Stimulated activated CD4-positive, alpha-beta T cell treated with anti-CD3 and anti-CD28 coated beads, Interleukin-2, amount 100 ng/mL, for 4 hours (primary cell): ENCODE measurements around the gene DMBX1.

Experiments used
- DNase-seq: peaks from one replicate; pipeline ENCODE4 v3.0.0-alpha.2; 2020; ENCODE audit warnings: low read depth

The DMBX1 gene

GRCh38 chr1:46506470-46507219 is 17.0 kb downstream of the DMBX1 start:
- DNase-seq, result no peak

GRCh38 chr1:46508757-46509156 is 19.1 kb downstream of the DMBX1 start:
- DNase-seq, result no peak

GRCh38 chr1:46510341-46510997 is 20.8 kb downstream of the DMBX1 start:
- DNase-seq, result no peak

GRCh38 chr1:46510998-46511365 is 21.3 kb downstream of the DMBX1 start:
- DNase-seq, result no peak

- DNase-seq, result no peak
Measured at GRCh38 chr1:46512135-46512791, 22.6 kb downstream of the DMBX1 start.

GRCh38 chr1:46512792-46513190 is 23.2 kb downstream of the DMBX1 start:
- DNase-seq, result no peak

- DNase-seq, result no peak
Measured at GRCh38 chr1:46513536-46513935, 23.9 kb downstream of the DMBX1 start.

GRCh38 chr1:46515576-46515975 is 25.9 kb downstream of the DMBX1 start:
- no peak for DNase-seq

GRCh38 chr1:46516200-46516950 is 26.7 kb downstream of the DMBX1 start:
- DNase-seq, result no peak

GRCh38 chr1:46517010-46517600 is 27.5 kb downstream of the DMBX1 start:
- no peak for DNase-seq

GRCh38 chr1:46517932-46518498 is 28.4 kb downstream of the DMBX1 start:
- DNase-seq, result no peak

- no peak for DNase-seq
Measured at GRCh38 chr1:46519209-46519608, 29.6 kb downstream of the DMBX1 start.

- no peak for DNase-seq
Measured at GRCh38 chr1:46520063-46520911, 30.7 kb downstream of the DMBX1 start.

GRCh38 chr1:46521414-46521813 is 31.8 kb downstream of the DMBX1 start:
- no peak for DNase-seq

- DNase-seq, result no peak
Measured at GRCh38 chr1:46522184-46522968, 32.7 kb downstream of the DMBX1 start.

- DNase-seq, result no peak
Measured at GRCh38 chr1:46522969-46523320, 33.3 kb downstream of the DMBX1 start.

- no peak for DNase-seq
Measured at GRCh38 chr1:46523496-46524353, 34.1 kb downstream of the DMBX1 start.

GRCh38 chr1:46524843-46525242 is 35.2 kb downstream of the DMBX1 start:
- no peak for DNase-seq
